COR-L47 (cell line): ENCODE results near the gene CEP72.
A peak's percentile ranks its signal among the peaks of the same experiment; 100 is the strongest.
"Not testable (repeated sequence)": the region's sequence is repeated elsewhere in the genome, so short reads cannot be mapped to it uniquely, and the experiment has no call there.

Experiments
- DNase-seq: peaks from one replicate; lab custom pipeline; 2025; lab: John Stamatoyannopoulos, UW

The CEP72 gene

DNA sequence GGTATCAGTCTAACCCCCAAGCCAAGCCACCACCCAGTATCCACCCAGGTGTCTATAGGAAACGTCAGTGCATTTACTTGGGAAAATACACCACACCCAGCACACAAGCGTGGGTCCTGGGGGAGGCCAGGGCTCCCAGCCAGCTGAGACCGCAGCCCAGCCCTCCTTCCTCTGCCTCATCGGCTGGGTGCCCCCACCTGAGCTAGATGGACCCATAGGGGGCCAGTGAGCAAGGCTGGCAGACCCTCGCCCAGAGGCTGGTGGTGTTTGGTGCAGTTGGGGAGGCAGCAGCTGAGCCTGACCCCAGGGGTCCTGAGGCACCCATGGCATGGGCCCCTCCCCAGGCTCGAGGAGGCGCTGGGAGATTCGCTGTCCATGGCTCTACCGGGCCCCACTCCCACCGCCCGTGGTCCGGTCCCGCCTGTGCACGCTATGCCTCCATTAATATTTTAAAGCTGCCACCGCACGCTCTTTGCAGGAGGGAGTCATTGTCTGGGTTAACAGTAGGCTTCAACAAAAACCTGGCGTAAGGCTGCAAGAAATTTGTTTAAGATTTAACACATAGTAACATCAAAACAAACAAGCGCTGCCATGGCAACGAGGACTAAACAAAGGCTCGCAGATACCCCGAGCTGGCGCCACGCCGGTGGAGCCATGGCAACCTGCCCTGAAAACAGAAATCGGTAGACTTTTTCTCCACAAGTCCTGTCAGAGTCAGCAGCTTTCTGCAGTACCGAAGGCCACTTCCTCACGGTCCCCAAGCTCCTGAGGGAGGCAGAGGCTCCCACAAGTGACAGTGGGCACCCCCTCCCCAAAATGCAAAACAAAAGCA is 60.4 kb downstream of the CEP72 start:
- peak; percentile 99 for DNase-seq

DNA sequence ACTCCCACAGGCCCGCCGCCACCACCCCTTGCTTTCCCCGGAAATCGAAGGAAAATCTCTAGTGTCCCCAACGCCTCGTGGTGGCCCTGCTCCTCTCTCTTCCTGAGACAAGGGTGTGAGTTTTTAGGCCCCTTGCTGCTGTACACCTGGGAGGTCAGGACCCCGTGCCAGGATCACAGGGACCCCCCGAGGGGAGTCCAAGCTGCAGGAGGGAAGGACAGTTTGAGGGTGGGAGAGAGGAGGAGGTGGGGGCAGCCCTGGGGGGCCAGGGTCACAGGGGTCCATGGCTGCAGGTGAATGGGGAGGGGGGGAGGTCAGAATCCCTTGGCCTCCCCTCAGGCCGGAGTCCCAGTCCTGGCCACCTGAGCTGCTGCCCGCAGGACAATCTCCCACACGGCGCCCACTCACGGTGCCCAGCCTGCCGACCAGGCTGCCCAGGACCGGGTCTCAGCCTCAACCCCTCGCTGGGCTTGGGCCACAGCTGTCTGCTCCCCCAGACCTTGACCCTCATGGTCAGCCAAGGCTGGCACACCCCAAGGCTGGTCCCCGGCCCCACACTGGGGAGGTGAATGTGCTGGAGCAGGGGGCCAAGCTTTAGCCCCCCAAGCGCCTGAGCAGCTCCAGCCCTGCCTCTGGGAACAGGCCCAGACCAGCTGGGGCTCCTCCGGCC is 61.2 kb downstream of the CEP72 start:
- no peak for DNase-seq

DNA sequence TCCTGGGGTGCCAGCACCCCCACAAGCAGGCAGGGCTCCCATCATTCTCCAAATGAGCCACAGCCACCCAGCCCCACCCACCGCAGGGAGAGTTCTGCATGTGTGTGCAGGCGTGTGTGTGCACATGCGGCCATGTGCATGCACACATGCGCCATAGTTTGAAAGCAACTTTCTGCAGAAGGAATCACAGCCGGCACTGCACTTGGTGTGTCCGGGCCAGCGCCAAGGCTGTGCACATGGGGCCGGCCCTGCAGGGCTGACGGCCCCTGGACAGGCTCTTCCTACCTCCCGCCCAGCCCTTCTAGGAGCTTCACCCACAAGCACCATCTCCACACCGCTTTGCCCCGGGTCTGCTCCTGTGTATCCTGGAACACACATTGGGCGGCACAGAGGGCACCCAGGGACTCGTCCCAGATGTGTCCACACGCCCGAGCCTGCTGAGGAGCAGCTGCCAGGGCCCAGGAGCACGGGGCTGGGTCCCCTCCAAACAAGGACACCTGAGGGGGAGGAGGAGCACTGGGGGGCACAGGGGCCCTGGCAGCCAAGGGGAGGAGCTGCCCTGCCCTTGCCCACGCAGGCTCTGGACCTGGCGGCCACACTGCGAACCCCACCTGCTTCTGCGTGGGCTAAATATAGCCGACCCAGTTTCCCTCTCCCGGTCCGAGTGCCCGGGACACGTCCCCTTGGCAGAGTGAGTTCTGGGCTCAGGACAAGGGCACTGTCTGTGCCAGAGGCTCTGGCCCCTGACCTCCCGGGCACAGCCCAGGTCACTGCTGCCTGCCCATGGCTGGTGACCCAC is 61.9 kb downstream of the CEP72 start:
- no peak for DNase-seq

DNA sequence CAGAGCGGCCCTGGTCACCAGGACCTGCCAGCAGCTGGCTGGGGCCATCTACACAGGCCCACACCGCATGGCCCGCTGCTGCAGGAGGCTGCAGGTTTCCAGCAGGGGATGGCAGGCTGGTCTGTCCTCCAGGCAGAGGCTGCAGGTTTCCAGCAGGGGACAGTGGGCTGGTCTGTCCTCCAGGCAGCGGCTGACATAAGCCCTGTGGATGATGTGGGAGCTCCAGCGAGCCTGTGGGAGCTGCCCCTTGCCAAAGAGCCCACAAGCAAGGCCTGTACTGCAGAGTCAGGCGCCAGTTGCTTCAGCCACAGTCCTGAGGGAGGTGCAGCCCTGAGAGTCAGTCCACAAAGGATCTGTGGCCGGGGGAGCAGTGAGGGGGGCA is 62.5 kb downstream of the CEP72 start:
- no peak for DNase-seq

DNA sequence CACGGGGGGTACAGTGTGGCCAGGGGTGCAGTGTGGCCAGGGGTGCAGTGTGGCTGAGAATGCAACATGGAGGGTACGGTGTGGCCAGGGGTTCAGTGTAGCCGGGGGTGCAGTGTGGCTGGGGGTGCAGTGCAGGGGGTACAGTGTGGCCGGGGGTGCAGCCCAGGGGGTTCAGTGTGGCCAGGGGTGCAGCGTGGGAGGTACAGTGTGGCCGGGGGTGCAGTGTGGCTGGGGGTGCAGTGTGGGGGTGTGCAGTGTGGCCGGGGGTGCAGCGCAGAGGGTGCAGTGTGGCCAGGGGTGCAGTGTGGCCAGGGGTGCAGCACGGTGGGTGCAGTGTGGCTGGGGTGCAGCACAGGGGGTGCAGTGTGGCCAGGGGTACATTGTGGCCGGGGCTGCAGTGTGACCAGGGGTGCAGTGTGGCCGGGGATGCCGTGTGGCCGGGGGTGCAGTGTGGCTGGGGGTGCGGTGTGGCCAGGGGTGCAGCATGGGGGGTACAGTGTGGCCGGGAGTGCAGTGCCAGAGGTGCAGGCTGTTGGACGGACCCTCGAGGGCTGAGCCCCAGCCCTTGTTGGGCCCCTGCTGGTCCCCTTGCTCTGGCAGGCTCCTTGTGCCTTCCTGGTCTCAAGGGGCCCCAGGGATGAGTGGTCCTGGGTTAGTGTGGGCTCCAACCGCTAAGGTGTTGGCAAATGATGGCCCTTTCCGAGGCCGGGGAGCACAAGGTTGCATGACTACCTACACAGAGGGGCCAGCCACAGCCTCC is 63.2 kb downstream of the CEP72 start:
- no peak for DNase-seq

DNA sequence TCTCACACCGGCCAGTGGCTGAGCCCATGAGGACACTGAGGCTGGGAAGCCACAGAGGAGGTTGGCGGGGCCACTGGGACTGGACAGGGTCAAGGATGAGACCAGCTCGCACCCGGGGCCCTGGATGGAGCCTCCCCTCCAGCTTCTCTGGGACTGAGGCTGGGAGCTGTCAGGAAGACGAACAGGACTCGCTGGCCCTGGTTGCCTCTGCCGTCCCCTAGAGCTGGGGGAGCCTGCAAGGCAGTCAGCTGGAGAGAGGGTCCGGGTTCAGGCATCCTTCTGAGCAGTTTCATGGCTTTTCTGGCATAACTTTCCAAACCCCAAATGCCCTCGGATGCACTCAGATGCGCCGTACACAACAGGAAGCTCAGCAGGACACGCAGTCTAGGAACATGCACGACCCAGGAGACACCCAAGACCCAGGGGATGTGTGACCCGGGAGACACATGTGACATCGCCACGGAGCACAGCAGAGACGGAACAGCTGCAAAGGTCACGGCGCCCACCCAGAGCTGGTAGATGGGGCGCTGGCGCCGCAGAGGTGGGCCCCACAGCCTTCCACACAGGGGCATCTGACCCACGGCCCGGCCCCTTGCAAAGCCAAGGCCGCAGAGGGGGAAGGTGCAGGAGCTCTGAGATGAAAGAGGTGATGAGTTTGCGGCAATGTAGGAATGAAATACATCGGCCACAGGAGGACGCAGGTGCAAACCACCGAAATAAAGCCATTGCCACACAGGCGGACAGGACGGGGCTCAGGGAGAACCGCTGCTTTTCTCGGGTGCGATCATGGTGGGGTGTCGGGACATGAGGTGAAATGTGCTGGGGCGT is 63.9 kb downstream of the CEP72 start:
- DNase-seq: no peak

DNA sequence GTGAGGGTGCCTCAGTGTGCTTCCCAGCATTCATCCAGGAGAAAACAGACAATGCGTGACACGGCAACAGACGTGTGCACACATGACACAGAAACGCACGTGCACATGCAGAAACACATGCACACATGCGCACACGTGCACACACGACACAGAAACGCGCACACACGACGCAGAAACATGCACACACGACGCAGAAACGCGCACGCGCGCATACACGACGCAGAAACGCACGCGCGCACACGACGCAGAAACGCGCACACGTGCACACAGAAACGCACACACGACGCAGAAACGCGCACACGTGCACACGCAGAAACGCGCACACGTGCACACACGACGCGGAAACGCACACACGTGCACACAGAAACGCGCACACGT is 64.5 kb downstream of the CEP72 start:
- DNase-seq: no peak

DNA sequence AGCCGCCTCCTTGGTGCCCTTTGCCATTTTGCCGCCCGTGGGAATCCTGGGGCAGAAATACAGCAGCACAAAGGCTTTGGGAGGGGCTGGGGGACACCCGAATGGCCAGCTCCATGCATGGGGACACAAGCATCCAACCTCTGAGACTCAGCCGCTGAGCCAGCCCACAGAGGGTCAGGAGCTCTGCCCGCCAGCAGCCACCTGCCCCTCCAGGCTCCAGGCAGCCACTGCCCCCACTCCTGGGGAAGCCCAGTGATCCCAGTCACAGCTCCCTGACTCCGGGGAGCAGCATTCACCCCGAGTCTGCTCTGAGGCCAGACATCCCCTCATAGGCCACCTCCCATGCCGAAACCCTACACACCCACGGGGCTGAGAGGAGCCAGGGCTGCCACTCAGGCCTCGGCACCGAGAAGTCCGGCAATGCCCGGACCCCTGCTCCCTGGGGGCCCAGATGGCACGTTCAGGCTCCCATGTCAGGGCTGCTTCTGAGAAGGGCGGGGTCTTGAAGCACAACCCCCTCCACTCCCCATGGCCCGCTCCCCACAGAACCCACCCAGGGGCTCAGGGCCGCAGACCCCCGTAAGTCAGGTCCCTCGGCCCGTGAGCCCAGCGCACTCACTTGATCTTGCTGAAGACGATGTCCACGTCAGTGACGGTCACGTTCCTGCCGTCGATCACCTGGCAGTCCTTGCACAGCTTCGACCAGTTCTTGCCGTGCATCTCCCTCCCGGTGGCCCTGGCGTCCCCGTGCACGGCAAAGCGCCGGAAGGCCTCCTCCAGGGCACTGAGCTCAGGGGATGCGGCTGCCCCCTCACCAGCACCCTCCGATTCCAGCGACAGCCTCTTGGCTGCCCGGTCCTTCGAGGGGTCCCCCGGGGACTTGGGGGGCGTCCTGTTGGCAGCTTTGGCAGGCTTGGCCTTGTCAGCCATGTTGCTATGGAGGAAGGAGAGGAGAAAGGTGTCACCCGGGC is 65.3 kb downstream of the CEP72 start:
- DNase-seq: no peak

DNA sequence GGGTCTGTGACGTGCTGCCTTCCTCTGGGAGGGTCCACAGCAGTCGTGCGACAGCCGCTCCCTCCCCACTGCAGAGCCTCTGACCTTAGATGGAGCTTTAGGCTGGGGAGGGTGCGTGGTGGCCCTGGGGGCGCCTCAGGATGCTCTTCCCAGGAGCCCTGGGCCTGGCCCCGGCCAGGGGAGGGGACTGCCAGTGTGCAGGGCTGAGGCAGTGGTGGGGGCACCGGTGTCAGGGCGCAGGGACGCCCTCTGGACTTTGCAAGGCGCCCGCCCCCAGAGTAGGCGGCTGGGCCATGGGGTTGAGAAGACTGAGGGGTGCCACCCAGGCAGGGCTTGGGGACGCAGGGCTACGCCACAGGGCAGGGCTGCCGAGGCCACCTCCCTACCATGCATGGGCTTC is 66.4 kb downstream of the CEP72 start:
- DNase-seq: not testable (repeated sequence)

DNA sequence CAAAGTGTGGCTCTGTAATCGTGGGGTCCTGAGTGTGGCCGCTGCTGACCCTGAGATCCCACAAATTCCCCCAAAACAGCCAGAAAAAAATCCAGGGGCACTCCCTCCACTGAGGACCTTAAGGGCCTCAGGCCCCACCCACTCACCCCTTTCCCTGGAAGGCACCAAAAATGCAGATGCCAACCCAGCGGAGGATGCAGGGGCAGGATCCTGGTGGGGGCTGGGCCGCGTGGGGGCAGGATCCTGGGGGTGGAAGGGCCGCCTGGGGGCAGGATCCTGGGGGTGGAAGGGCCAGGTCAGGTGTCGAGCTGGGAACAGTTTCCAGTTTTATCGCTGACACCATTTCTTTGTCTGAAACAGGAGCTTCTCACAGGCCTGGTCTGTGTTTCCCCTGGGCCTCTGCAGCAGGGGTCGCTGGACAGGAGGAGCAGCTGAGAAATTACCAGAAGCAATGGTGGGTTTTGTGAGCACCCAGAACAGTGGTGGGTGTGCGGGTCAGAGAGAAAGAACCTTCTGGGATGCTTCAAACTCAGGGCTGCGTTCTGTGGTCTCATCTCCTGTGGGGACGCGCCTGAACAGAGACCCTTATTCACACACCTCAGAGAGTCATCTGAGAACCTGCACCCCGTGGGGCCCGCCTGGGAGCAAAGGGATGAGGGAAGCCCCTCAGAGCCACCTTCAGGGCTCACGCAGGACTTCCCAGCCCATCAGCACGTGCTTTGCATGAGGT is 67.2 kb downstream of the CEP72 start:
- DNase-seq: not testable (repeated sequence)

DNA sequence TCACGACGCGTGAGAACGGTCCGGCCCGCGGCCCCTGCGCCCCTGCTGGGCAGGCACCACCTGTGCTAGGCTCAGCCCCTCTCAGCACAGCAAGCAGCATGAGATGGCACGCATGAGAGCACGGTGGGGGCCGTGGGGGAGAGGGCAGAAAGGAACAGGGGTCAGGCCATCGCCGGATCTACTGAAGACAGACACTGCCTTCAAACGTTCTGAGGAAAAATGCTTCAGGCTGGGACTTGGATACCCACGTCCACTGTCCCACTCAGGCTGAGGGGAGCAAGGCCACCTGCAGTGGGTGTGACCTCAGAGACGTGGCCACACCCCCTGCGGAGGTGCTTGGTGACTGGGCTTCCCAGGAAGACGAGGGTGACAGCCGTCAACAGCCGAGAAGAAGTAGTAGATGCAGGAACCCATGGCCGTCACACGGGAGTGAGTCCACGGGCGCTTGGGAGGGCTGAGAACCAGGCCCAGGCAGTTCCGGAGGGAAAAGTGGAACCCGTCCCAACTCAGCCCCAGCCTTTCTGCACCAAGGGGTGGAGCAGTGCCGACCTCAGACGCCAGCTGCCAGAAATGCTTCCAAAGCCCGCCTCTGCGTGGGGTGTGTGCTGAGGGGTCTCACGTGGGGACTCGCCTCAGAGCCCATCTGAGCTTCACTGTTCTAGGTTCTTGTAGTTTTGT is 68.1 kb downstream of the CEP72 start:
- DNase-seq: not testable (repeated sequence)

DNA sequence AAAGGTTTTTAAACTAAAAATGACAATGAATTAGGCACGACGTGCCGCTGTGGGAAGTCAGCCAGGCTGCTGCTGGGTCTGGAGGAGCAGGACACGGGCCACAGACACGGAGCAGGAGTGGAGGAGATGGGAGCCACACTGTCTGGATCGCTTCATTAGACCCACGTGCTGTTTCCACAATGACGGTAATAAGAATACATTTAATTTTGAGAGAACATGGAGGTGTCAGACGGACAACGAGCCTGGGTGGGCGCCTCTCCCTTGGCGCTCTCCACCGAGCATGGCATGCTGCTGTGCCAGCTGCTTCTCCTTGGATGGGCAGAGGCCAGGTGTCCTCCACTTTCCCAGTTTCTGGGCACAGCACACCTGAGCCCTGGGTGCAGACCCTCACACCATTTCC is 68.7 kb downstream of the CEP72 start:
- DNase-seq: not testable (repeated sequence)

DNA sequence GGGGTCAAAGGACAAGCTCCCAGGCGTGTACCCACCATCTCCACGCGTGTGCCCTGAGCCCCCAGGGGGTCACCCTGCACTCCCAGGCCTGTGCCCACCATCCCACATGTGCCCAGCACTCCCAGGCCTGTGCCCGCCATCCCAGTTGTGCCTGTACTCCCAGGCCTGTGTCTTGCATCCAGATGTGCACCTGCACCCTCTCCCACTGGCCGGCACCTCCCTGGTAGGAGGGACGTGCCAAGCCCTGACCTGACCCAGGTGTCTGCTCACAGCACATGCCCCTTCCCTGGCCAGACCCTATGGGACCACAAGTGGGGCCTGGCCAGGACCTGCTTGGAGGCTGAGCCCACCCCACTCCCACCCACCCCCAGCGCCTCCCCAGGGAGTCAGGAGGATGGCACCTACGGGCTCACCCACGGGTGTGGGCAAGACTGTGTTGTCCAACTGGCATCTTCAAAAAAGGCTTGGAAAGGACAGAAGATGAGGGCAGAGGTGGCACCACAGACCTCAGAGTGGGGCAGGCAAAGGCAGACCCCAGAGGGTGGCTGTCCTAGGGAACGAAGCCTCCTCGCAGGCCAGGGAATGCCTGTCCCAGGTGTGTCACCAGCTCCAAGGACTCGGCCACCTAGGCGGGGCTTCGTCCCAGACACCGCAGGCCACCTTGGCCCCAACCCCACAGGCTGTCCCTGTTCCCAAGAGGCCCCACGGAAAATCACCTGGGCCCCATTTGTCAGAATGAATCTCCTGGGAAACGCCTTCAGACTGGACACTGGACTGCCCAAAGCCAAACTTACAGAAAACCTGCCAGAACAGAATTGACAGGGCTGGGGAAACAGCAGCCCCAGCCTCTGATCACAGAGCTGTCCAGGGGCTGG is 69.4 kb downstream of the CEP72 start:
- DNase-seq: not testable (repeated sequence)

DNA sequence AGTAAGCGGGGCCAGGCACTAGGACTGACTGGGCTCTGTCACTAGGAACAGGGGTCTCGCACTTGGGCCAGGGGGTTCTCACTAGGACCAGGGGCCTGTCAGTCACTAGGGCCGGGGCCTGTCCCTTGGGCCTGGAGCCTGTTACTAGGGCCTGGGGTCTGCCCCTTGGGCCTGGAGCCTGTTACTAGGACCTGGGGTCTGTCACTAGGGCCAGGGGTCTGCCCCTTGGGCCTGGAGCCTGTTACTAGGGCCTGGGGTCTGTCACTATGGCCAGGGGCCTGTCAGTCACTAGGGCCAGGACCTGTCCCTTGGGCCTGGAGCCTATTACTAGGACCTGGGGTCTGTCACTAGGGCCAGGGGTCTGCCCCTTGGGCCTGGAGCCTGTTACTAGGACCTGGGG is 70.1 kb downstream of the CEP72 start:
- not testable (repeated sequence) for DNase-seq

DNA sequence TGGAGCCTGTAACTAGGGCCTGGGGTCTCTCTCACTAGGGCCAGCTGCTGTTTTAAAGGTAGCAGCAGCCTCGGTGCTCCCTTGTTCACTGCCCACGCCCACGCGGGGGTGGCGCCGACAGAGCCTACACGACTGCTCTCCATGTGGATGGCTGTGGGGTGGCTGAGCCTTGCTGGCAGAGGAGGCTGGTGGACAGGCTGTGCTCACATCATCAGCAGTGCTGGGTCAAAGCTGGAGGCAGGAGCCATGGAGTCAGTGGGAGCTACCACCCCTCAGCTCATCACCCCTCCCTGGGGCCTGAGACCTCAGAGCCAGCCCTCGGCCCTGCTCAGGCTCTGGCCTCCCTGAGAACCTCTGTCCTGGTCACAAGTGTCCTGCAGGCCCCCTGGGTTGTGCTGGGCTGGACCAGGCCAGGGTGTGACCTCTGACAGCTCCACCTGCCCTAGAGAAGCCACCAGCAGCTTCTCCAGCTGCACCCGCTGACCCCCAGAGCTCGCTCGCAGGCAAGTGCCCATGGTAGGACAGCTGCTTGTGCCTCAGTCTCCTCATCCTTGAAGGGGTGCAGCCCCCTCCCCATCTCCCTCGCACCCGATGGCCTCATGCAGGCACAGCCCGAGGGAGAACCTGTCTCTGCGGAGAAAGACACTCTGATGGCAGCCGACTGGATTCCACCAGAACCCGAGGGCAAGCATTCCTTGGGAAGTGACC is 70.7 kb downstream of the CEP72 start:
- DNase-seq: not testable (repeated sequence)

DNA sequence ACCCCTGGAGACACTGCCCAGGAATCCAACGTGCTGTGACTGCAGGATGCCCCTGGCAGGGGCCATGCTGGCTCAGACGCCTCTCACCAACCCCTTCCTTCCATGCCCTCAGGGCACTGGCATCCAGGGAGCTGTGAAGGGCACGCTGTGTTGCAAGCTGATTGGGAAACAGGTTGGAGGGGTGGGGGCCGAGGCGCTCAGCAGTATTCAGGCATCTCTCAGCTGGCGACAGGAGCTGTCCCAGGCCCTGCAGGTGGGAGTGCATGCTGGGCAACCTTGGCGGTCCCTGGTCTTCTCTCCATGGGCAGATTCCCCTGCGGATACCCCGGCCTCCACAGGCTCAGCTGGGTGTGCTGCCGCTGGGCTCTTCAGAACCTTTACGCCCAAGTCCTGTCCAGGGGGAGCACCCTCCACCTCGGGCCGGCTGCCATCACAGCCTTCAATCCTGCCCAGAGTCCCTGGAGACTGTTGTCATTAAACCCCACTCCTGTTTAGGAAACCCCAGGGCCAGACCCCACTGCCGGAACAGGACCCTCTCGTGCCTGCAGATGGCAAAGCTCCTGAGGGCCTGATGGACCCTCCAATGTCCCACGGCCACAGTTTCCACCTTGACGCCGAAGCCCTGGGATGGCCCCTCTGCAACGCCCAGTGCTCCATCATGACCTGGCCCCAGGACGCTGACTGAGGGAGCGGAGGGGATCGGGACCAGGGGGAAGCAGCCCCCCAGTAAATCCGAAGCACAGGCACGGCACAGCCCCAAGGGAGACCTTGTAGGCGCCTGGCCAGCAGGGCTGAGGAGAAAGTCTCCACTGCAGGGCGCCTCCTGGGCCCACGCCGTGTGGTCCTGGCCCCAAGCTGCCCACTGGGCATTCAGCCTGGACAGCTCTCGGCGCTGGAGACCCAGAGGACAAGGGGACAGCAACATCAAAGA is 71.7 kb downstream of the CEP72 start:
- DNase-seq: no peak
